ENCODE results near the gene EIF4E3.
A peak's percentile ranks its signal among the peaks of the same experiment; 100 is the strongest.

The EIF4E3 gene

GRCh38 chr3:71725271-71725991 lies at the start of gene EIF4E3:
TSS of gene EIF4E3 (minus strand) at chr3:71725402. CDS start at chr3:71725367, 35 bp downstream.
- DNase-seq: peak in 1 of 2 experiments; percentile 39

GRCh38 chr3:71771884-71772283 lies 46.7 kb upstream of the EIF4E3 start:
- DNase-seq: no peak

- DNase-seq: no peak
Measured at GRCh38 chr3:71771126-71771525, 45.9 kb upstream of the EIF4E3 start.

GRCh38 chr3:71763426-71763825 lies 38.2 kb upstream of the EIF4E3 start:
- DNase-seq: peak; percentile 28 to 61

DNA sequence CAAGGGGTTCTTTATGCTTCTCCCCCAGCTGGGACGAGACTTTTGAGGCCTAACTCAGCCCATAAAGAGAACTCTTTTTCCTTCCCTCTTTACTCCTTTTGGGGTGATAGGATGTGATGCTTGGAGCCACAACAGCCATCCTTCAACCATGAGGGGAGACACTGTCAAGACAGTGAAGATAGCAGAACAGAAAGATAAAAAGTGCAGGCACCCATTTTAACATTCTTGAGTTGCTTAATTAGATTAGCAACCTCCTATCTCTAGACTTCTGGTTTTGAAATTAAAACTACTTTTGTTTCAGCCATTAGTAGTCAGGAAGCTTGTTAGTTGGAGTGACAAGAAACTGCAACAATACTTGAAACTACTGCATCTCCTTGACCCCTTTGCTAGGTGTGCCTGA lies 34.9 kb upstream of the EIF4E3 start:
- no peak for DNase-seq

GRCh38 chr3:71759401-71759800 lies 34.2 kb upstream of the EIF4E3 start:
- no peak for DNase-seq

DNA sequence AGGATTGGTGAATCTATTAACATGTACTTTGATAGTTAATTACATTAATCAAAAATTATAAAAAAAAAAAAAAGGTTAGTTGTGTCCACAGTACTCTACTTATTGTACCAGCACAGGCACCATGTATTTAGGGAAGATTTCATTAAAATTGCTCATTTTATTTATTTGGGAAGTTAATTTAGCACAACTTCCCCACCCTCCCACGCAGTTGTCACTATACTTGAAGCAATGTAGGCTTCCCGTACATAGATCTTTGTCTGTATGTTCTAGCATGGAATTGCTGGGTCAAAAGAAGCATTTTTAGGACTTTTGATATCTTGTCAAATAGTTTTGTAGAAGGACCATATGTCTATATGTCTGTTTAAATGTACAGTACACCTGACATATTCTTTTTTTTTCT lies 32.9 kb upstream of the EIF4E3 start:
- no peak for DNase-seq

GRCh38 chr3:71754610-71755253 lies 29.5 kb upstream of the EIF4E3 start:
- DNase-seq: peak in 1 of 2 experiments; percentile 1

DNA sequence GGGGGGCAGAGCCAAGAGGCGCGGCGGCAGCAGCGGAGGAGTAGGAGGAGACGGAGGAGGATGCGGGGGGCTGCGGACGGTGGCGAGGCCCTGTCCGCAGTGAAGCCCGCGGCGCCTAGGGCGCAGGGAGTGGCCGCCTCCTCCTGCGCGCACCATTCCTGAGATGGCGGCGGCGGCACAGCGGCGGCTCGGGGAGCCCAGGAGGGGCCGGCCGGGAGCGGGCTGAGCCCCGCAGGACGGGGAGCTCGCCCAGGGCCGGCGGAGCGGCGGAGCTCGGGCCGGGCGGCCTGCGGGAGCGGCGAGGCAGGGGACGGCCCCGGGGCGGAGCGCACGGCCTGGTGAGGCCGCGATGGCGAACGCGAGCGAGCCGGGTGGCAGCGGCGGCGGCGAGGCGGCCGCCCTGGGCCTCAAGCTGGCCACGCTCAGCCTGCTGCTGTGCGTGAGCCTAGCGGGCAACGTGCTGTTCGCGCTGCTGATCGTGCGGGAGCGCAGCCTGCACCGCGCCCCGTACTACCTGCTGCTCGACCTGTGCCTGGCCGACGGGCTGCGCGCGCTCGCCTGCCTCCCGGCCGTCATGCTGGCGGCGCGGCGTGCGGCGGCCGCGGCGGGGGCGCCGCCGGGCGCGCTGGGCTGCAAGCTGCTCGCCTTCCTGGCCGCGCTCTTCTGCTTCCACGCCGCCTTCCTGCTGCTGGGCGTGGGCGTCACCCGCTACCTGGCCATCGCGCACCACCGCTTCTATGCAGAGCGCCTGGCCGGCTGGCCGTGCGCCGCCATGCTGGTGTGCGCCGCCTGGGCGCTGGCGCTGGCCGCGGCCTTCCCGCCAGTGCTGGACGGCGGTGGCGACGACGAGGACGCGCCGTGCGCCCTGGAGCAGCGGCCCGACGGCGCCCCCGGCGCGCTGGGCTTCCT lies 28.8 kb upstream of the EIF4E3 start, which contains the start of gene GPR27:
TSS of gene GPR27 (plus strand) at position 155 of the 909 bp plus-strand sequence. CDS start at position 350, 195 bp downstream.
- DNase-seq: peak in 1 of 2 experiments; percentile 49

GRCh38 chr3:71752831-71753700 lies 27.9 kb upstream of the EIF4E3 start:
- peak in 1 of 2 experiments; percentile 16 for DNase-seq

GRCh38 chr3:71751602-71752001 lies 26.4 kb upstream of the EIF4E3 start:
- DNase-seq: no peak

GRCh38 chr3:71744738-71745137 lies 19.5 kb upstream of the EIF4E3 start:
- no peak for DNase-seq

DNA sequence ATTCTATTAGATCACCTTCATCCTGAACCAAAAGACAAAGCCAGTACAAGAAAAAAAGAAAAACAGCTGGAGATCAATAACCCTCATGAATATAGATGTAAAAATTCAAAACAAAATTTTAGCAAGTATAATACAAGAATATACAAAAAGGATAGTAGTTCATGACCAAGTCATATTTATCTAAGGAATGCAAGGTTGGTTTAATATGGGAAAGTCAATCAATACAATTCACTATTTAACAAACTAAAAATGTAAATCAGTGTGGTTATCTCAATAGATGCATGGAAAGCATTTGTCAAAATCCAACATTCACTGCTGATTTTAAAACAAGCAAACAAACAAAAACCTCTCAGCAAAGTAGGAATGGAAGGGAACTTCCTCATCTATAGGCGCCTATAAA lies 17.4 kb upstream of the EIF4E3 start:
- no peak for DNase-seq

GRCh38 chr3:71734881-71735280 lies 9.7 kb upstream of the EIF4E3 start:
- no peak for DNase-seq

DNA sequence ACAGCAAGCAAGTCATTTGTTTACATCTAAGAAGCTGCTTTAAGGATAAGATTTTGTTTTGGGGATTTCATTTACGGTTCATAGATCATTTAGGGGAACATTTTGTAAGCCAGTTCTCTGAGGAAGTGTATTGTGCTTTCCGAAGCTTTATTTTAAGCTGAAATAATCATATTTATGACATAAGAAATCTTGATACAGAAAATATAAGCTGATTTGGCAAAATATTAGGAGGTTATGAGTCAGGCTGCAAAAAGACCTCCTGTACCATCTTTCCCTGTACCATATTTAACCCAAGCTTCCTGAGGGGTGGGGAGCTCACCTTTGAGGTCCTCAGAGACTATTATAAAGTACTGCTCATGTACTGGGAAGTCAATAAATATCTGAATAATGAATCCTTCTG lies 8.1 kb upstream of the EIF4E3 start:
- DNase-seq: no peak

DNA sequence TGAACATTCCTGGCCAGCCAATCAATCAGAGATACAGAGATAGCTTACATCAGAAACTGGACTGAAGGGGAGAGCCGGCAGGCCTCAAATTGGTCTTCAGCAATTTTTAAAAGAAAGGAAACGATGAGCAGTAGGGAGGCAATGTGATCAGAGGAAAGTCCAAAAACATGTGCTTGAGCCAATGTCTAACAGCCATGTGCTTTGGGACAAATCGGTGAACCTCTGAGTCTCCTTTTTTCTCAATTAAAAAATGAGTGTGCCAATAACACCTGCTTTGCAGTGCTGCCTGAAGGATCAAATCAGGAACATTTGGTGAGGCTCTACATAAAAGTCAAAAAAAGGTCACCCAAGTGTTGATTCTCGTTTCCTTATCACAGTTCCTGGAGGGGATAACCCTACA lies 7.4 kb upstream of the EIF4E3 start:
- no peak for DNase-seq

DNA sequence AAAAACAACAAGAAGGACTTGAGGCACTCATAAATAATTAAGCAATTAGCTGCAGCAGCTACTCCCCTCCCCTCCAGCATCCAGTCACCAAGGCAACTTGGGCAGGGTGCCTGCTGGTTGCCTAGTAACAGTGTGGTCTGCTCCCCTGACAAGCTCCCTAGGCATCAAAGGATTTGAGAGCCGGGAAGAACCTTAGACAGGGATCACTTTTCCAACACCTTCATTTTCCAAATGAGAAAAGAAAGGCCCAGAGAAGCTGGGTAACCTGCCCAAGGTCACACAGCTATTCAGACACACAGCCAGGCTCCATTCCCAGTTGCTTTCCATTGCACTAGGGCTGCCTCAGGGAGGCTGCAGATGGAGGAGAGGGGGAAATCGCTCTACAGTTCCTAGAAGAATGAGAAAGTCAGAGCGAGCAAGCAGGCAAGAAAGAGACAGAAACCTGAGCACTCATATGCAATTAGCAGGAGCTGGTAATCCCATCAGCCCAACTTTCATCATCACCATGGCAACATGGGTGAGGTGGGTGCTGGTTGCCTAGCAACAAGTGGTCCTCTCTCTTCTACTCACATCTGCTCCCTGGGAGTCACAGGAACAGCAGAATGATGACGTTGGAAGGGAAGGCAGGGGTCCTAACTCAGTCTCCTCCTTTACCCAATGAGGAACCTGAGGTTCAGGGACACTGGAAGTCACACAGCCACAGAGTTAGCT lies 3.6 kb upstream of the EIF4E3 start:
- DNase-seq: peak in 1 of 2 experiments; percentile 10

DNA sequence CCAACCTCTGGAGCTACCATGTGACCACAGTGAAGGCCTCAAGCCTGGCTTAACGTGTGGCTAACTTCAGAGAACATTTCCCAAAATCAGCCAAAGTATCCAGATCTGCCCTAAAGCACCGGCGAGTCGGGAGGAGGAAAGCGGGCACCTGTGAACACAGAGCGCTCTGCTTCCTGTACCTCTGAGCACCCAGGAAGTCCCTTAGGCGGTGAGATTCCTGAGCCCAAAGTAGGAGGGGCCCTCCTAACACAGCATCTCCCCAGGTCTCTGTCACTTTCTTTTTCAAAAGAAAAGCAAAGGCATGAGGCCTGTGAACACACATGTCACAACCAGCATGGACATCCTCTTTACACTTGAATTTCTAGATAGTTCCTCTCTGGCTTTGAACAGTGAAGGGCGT lies 944 bp upstream of the EIF4E3 start:
- no peak for DNase-seq

- DNase-seq: peak in 1 of 2 experiments; percentile 57
Measured at GRCh38 chr3:71724584-71725270, 475 bp downstream of the EIF4E3 start.

GRCh38 chr3:71724171-71724453 lies 1.1 kb downstream of the EIF4E3 start:
- DNase-seq: no peak

Measured in NCI-H526 (cell line).